Measurements from ENCODE around the gene ARHGAP8.
"Not testable (repeated sequence)": the region's sequence is repeated elsewhere in the genome, so short reads cannot be mapped to it uniquely, and the experiment has no call there.

The ARHGAP8 gene

GRCh38 chr22:44738347-44738715, 14.0 kb upstream of the ARHGAP8 start:
- no peaks in the 10 kb centered on the region for H3K27me3 ChIP-seq (ENCODE audit: insufficient read depth, poor library complexity, severe bottlenecking)
- no peak for DNase-seq (ENCODE audit: low read depth in 1 of 2, low spot score in 1 of 2)

GRCh38 chr22:44739024-44739423, 13.4 kb upstream of the ARHGAP8 start:
- Histone ChIP-seq H3K27ac (replicated peaks) (no peak overlapping the region), H3K27me3 (ENCODE audit: insufficient read depth, poor library complexity, severe bottlenecking) (no peaks in the 10 kb centered on the region), H3K4me3 (replicated peaks; ENCODE audit: insufficient read depth, low read length) (no peak overlapping the region)
- no peak for TF ChIP-seq POLR2AphosphoS5 (IDR thresholded peaks at IDR 0.05; ENCODE audit: low read depth)
- TF ChIP-seq, protein P1, sequence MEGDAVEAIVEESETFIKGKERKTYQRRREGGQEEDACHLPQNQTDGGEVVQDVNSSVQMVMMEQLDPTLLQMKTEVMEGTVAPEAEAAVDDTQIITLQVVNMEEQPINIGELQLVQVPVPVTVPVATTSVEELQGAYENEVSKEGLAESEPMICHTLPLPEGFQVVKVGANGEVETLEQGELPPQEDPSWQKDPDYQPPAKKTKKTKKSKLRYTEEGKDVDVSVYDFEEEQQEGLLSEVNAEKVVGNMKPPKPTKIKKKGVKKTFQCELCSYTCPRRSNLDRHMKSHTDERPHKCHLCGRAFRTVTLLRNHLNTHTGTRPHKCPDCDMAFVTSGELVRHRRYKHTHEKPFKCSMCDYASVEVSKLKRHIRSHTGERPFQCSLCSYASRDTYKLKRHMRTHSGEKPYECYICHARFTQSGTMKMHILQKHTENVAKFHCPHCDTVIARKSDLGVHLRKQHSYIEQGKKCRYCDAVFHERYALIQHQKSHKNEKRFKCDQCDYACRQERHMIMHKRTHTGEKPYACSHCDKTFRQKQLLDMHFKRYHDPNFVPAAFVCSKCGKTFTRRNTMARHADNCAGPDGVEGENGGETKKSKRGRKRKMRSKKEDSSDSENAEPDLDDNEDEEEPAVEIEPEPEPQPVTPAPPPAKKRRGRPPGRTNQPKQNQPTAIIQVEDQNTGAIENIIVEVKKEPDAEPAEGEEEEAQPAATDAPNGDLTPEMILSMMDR (IDR thresholded peaks at IDR 0.05; ENCODE audit: insufficient read depth, low read length), result no peak
- no peak for TF ChIP-seq GABPA (IDR thresholded peaks at IDR 0.05; ENCODE audit: low read depth)
- TF ChIP-seq, protein P2, sequence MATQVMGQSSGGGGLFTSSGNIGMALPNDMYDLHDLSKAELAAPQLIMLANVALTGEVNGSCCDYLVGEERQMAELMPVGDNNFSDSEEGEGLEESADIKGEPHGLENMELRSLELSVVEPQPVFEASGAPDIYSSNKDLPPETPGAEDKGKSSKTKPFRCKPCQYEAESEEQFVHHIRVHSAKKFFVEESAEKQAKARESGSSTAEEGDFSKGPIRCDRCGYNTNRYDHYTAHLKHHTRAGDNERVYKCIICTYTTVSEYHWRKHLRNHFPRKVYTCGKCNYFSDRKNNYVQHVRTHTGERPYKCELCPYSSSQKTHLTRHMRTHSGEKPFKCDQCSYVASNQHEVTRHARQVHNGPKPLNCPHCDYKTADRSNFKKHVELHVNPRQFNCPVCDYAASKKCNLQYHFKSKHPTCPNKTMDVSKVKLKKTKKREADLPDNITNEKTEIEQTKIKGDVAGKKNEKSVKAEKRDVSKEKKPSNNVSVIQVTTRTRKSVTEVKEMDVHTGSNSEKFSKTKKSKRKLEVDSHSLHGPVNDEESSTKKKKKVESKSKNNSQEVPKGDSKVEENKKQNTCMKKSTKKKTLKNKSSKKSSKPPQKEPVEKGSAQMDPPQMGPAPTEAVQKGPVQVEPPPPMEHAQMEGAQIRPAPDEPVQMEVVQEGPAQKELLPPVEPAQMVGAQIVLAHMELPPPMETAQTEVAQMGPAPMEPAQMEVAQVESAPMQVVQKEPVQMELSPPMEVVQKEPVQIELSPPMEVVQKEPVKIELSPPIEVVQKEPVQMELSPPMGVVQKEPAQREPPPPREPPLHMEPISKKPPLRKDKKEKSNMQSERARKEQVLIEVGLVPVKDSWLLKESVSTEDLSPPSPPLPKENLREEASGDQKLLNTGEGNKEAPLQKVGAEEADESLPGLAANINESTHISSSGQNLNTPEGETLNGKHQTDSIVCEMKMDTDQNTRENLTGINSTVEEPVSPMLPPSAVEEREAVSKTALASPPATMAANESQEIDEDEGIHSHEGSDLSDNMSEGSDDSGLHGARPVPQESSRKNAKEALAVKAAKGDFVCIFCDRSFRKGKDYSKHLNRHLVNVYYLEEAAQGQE (IDR thresholded peaks at IDR 0.05; ENCODE audit: insufficient replicate concordance, low read depth), result no peak
- TF ChIP-seq SPI1 (IDR thresholded peaks at IDR 0.05; ENCODE audit: borderline replicate concordance, low read depth), result no peak
- no peak for DNase-seq (ENCODE audit: low read depth in 1 of 2, low spot score in 1 of 2)

More at GRCh38 chr22:44738347-44738715, 14.0 kb upstream of the ARHGAP8 start:
- H3K27ac ChIP-seq (replicated peaks), result no peak overlapping the region
- TF ChIP-seq SPI1 (IDR thresholded peaks at IDR 0.05; ENCODE audit: borderline replicate concordance, low read depth), result no peak
- TF ChIP-seq, protein P2 (IDR thresholded peaks at IDR 0.05; ENCODE audit: insufficient replicate concordance, low read depth), result no peak
- TF ChIP-seq POLR2AphosphoS5 (IDR thresholded peaks at IDR 0.05; ENCODE audit: low read depth), result no peak
- no peak for TF ChIP-seq GABPA (IDR thresholded peaks at IDR 0.05; ENCODE audit: low read depth)
- TF ChIP-seq, protein P1 (IDR thresholded peaks at IDR 0.05; ENCODE audit: insufficient read depth, low read length), result no peak
- H3K4me3 ChIP-seq (replicated peaks; ENCODE audit: insufficient read depth, low read length), result no peak overlapping the region

GRCh38 chr22:44739666-44740065, 12.7 kb upstream of the ARHGAP8 start:
- not testable (repeated sequence) for DNase-seq (ENCODE audit: low read depth in 1 of 2, low spot score in 1 of 2); H3K27me3 ChIP-seq (ENCODE audit: insufficient read depth, poor library complexity, severe bottlenecking); H3K27ac ChIP-seq (replicated peaks); H3K4me3 ChIP-seq (replicated peaks; ENCODE audit: insufficient read depth, low read length)

- no peak for DNase-seq (ENCODE audit: low read depth in 1 of 2, low spot score in 1 of 2)
- Histone ChIP-seq H3K4me3 (replicated peaks; ENCODE audit: insufficient read depth, low read length) (no peak overlapping the region), H3K27ac (replicated peaks) (no peak overlapping the region), H3K27me3 (ENCODE audit: insufficient read depth, poor library complexity, severe bottlenecking) (no peaks in the 10 kb centered on the region)
- TF ChIP-seq POLR2AphosphoS5 (IDR thresholded peaks at IDR 0.05; ENCODE audit: low read depth) (no peak), GABPA (IDR thresholded peaks at IDR 0.05; ENCODE audit: low read depth) (no peak), SPI1 (IDR thresholded peaks at IDR 0.05; ENCODE audit: borderline replicate concordance, low read depth) (no peak)
- TF ChIP-seq, protein P2 (IDR thresholded peaks at IDR 0.05; ENCODE audit: insufficient replicate concordance, low read depth), result no peak
- TF ChIP-seq, protein P1 (IDR thresholded peaks at IDR 0.05; ENCODE audit: insufficient read depth, low read length), result no peak
Observed at GRCh38 chr22:44740307-44740706, 12.1 kb upstream of the ARHGAP8 start.

All from HL-60 (cell line).